ENCODE measurements around the gene EHBP1.

The EHBP1 gene

GRCh38 chr2:62789918-62790317 is 84.4 kb downstream of the EHBP1 start:
- H3K4me1 ChIP-seq (ENCODE audit: control insufficient read depth, low read length): no peaks in the 10 kb centered on the region
- H3K4me2 ChIP-seq (ENCODE audit: low read length): no peak overlapping the region
- no peak for TF ChIP-seq EZH2phosphoT487 (IDR thresholded peaks at IDR 0.05; ENCODE audit: borderline replicate concordance, low read length)
- TF ChIP-seq, protein P1, sequence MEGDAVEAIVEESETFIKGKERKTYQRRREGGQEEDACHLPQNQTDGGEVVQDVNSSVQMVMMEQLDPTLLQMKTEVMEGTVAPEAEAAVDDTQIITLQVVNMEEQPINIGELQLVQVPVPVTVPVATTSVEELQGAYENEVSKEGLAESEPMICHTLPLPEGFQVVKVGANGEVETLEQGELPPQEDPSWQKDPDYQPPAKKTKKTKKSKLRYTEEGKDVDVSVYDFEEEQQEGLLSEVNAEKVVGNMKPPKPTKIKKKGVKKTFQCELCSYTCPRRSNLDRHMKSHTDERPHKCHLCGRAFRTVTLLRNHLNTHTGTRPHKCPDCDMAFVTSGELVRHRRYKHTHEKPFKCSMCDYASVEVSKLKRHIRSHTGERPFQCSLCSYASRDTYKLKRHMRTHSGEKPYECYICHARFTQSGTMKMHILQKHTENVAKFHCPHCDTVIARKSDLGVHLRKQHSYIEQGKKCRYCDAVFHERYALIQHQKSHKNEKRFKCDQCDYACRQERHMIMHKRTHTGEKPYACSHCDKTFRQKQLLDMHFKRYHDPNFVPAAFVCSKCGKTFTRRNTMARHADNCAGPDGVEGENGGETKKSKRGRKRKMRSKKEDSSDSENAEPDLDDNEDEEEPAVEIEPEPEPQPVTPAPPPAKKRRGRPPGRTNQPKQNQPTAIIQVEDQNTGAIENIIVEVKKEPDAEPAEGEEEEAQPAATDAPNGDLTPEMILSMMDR (IDR thresholded peaks at IDR 0.05; ENCODE audit: low read depth, low read length, poor library complexity, severe bottlenecking): no peak
- no peaks in the 10 kb centered on the region for H3K9me2 ChIP-seq (replicated peaks; ENCODE audit: control insufficient read depth, low read length)
- no peaks in the 10 kb centered on the region for H3F3A ChIP-seq (ENCODE audit: control insufficient read depth, insufficient read depth)
- H3K9me3 ChIP-seq (ENCODE audit: control insufficient read depth, insufficient read depth, low read length): no peaks in the 10 kb centered on the region
- no peaks in the 10 kb centered on the region for H3K27me3 ChIP-seq (ENCODE audit: control insufficient read depth, low read length)
- no peak overlapping the region for H3K27ac ChIP-seq (ENCODE audit: low read depth, low read length)
- no peaks in the 10 kb centered on the region for H3K79me2 ChIP-seq (ENCODE audit: control insufficient read depth, low read length)
- H3K4me3 ChIP-seq (ENCODE audit: low read length): no peak overlapping the region
- H4K20me1 ChIP-seq (ENCODE audit: control insufficient read depth, insufficient read depth, low read depth, low read length): no peaks in the 10 kb centered on the region
- H3K36me3 ChIP-seq (ENCODE audit: control insufficient read depth, low read length): no peaks in the 10 kb centered on the region

- H4K20me1 ChIP-seq (ENCODE audit: control insufficient read depth, insufficient read depth, low read depth, low read length): no peaks in the 10 kb centered on the region
Observed at GRCh38 chr2:62792408-62792807, 86.9 kb downstream of the EHBP1 start.

DNA sequence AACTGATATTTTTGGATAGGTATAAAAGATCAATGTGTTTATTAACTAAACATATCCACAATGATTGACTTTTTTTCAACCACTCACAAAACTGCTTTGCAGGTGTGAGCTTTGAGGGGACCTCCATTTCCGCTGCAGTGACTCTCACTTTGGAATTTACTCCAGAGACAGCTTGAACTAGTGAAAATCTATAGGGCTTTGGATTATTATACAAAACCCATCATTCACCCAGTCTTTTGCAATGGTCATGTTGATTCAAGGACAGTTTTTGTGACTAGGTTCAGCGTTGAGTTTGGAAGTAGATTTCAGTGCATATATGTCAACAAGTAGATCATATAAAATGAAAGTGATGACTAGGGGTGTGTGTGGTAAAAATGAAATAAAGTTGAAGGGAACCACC is 87.7 kb downstream of the EHBP1 start:
- TF ChIP-seq EZH2phosphoT487 (IDR thresholded peaks at IDR 0.05; ENCODE audit: borderline replicate concordance, low read length): no peak
- TF ChIP-seq, protein P1 (IDR thresholded peaks at IDR 0.05; ENCODE audit: low read depth, low read length, poor library complexity, severe bottlenecking): no peak
- Histone ChIP-seq H3K36me3 (ENCODE audit: control insufficient read depth, low read length) (no peaks in the 10 kb centered on the region), H3K27me3 (ENCODE audit: control insufficient read depth, low read length) (no peaks in the 10 kb centered on the region), H3F3A (ENCODE audit: control insufficient read depth, insufficient read depth) (no peaks in the 10 kb centered on the region), H3K79me2 (ENCODE audit: control insufficient read depth, low read length) (no peaks in the 10 kb centered on the region), H3K9me2 (replicated peaks; ENCODE audit: control insufficient read depth, low read length) (no peaks in the 10 kb centered on the region), H3K27ac (ENCODE audit: low read depth, low read length) (no peak overlapping the region), H3K4me1 (ENCODE audit: control insufficient read depth, low read length) (no peaks in the 10 kb centered on the region), H3K9me3 (ENCODE audit: control insufficient read depth, insufficient read depth, low read length) (no peaks in the 10 kb centered on the region), H3K4me3 (ENCODE audit: low read length) (no peak overlapping the region), H3K4me2 (ENCODE audit: low read length) (no peak overlapping the region), H4K20me1 (ENCODE audit: control insufficient read depth, insufficient read depth, low read depth, low read length) (no peaks in the 10 kb centered on the region)

More at GRCh38 chr2:62792408-62792807, 86.9 kb downstream of the EHBP1 start:
- Histone ChIP-seq H3K4me2 (ENCODE audit: low read length) (no peak overlapping the region), H3K79me2 (ENCODE audit: control insufficient read depth, low read length) (no peaks in the 10 kb centered on the region), H3K9me2 (replicated peaks; ENCODE audit: control insufficient read depth, low read length) (no peaks in the 10 kb centered on the region), H3K9me3 (ENCODE audit: control insufficient read depth, insufficient read depth, low read length) (no peaks in the 10 kb centered on the region), H3K4me1 (ENCODE audit: control insufficient read depth, low read length) (no peaks in the 10 kb centered on the region), H3K27me3 (ENCODE audit: control insufficient read depth, low read length) (no peaks in the 10 kb centered on the region), H3F3A (ENCODE audit: control insufficient read depth, insufficient read depth) (no peaks in the 10 kb centered on the region), H3K36me3 (ENCODE audit: control insufficient read depth, low read length) (no peaks in the 10 kb centered on the region), H3K4me3 (ENCODE audit: low read length) (no peak overlapping the region), H3K27ac (ENCODE audit: low read depth, low read length) (no peak overlapping the region)
- TF ChIP-seq EZH2phosphoT487 (IDR thresholded peaks at IDR 0.05; ENCODE audit: borderline replicate concordance, low read length): no peak
- TF ChIP-seq, protein P1 (IDR thresholded peaks at IDR 0.05; ENCODE audit: low read depth, low read length, poor library complexity, severe bottlenecking): no peak

DNA sequence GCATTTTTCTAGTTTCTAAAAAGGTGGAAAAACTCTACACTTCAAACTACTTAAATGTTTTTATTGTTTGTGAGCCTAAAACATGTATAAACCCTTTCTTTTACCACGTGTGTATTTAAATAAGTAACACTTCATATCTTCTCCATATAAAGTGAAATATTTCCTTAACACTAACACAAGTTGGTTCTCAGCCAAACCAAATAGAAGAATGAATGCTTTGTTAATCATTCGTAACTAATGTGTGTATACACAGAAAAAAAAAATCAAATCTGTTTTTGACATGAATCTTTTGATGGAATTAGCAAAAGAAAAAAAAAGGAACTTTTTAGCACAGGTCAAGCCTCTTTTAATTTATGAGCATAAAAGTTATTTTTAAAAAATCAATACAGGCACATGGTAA is 89.3 kb downstream of the EHBP1 start:
- no peak overlapping the region for H3K4me3 ChIP-seq (ENCODE audit: low read length)
- no peak overlapping the region for H3K27ac ChIP-seq (ENCODE audit: low read depth, low read length)
- H3K4me1 ChIP-seq (ENCODE audit: control insufficient read depth, low read length): no peaks in the 10 kb centered on the region
- TF ChIP-seq, protein P1 (IDR thresholded peaks at IDR 0.05; ENCODE audit: low read depth, low read length, poor library complexity, severe bottlenecking): no peak
- no peak for TF ChIP-seq EZH2phosphoT487 (IDR thresholded peaks at IDR 0.05; ENCODE audit: borderline replicate concordance, low read length)
- H3K4me2 ChIP-seq (ENCODE audit: low read length): no peak overlapping the region
- no peaks in the 10 kb centered on the region for H3K9me2 ChIP-seq (replicated peaks; ENCODE audit: control insufficient read depth, low read length)
- H3K79me2 ChIP-seq (ENCODE audit: control insufficient read depth, low read length): no peaks in the 10 kb centered on the region
- no peaks in the 10 kb centered on the region for H4K20me1 ChIP-seq (ENCODE audit: control insufficient read depth, insufficient read depth, low read depth, low read length)
- no peaks in the 10 kb centered on the region for H3K27me3 ChIP-seq (ENCODE audit: control insufficient read depth, low read length)
- no peaks in the 10 kb centered on the region for H3K36me3 ChIP-seq (ENCODE audit: control insufficient read depth, low read length)
- no peaks in the 10 kb centered on the region for H3K9me3 ChIP-seq (ENCODE audit: control insufficient read depth, insufficient read depth, low read length)
- H3F3A ChIP-seq (ENCODE audit: control insufficient read depth, insufficient read depth): no peaks in the 10 kb centered on the region
